ELF-1 (cell line): ENCODE results near the gene TEX261.
A peak's percentile ranks its signal among the peaks of the same experiment; 100 is the strongest.
"Not testable (repeated sequence)": the region's sequence is repeated elsewhere in the genome, so short reads cannot be mapped to it uniquely, and the experiment has no call there.

ENCODE experiments used
- DNase-seq: peaks from one replicate; pipeline ENCODE4 v3.0.0-alpha.2; 2016; ENCODE audit warnings: low read depth, low spot score

TEX261 gene

GRCh38 chr2:70994699-70995425 is at the start of gene TEX261:
Gene TEX261, minus strand, starts transcription at chr2:70994873. Its CDS starts 116 bp downstream, at chr2:70994757.
- DNase-seq: peak; percentile 92

GRCh38 chr2:71043531-71044407 is 49.1 kb upstream of the TEX261 start:
- no peak for DNase-seq

DNA sequence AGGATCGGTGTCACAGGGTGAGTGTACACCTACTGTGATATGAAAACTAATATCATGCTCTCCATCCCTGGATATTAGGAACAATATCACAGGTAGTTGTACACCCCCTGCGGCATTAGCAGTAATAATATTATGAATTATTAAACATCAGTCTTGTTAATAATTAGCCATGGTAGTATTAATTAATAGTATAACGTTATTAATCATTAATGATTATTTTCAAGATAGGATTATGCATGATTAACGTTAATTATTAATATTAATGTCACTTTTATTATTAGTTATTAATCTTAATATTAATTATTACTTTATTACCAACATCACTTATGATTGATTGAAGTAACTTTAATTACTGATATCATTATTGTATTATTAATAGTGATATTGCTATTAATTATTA is 47.6 kb upstream of the TEX261 start:
- DNase-seq: no peak

GRCh38 chr2:71036296-71036695 is 41.6 kb upstream of the TEX261 start:
- not testable (repeated sequence) for DNase-seq

DNA sequence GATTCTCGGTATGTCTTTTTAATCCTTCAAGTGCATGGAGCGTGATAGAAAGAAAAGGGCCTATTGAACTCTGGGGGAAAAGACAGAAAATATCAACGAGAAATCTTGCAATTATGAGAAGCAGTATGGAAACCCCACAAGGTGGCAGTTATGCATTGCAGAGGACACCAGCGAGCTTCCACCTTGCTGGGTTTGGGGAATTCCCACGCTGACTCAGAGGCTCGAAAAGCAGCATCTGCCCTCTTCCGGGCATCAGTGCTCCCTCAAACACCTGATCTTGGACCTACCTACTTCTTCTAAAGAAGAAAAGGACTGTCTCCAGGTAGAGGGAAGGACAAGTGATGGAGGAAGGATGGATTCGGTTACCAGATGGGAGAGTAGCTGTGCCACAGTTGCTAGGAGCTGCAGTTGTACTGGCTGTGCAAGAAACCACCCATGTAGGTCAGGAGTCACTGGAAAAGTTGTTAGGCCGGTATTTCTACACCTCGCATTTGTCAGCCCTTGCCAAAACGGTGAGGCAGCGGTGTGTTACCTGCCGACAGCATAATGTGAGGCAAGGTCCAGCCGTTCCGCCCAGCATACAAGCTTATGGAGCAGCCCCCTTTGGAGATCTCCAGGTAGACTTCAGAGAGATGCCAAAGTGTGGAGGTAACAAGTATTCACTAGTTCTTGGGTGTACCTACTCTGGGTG is 29.0 kb upstream of the TEX261 start:
- DNase-seq: peak; percentile 42

GRCh38 chr2:71021394-71021793 is 26.7 kb upstream of the TEX261 start:
- not testable (repeated sequence) for DNase-seq

DNA sequence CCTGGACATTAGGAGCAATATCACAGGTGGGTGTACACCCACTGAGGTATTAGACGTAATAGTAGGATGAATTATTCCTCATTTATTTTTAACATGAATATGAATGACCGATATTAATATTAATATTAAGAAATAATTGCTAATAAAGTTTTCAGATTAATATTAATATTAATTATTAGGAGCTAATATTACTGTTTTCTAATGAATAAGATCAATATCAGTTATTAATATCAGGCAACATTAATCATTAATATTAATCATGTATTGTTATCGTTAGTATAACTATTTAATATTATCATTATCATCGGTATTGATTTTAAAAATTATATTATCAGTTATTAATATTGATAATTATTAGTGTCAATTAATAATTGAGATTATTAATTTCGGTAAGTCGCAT is 25.3 kb upstream of the TEX261 start:
- not testable (repeated sequence) for DNase-seq

DNA sequence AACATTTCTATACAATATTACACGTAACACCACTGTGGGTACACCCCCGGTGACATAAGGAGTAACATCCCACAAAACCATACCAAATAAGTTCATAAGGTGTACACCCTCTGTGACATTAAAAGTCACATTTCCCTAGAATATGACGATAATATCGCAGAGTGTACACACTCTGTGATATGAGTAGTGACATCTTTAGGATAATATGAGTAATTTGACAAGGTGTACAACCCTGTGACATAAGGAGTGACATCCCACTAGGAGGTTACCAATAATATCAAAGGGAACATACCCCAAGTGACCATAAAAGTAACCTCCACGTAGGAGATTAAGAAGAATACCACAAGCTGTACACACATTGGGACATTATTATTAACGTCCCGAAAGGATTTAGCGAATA is 24.0 kb upstream of the TEX261 start:
- DNase-seq: no peak

DNA sequence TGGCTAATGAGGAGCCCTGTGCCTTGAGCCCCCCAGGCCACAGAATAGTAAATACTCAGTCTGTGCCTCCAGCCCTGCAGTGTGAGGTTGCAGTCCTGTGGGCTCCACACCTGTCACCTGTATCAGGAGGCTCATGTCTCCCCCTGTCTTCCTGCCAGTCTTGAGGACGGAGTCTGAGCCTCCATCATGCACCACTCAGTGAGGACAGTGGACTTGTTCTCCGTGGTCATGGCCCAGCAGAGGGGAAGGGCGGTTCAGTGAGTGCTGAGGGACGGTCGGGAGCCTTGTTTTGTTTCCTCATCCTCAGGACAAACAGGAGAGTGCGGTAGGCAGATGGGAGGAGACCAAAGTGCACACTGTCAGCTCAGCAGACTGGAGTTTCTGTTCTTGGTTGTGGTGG is 17.1 kb upstream of the TEX261 start:
- not testable (repeated sequence) for DNase-seq

GRCh38 chr2:71008342-71008741 is 13.7 kb upstream of the TEX261 start:
- no peak for DNase-seq

- DNase-seq: no peak
Measured at GRCh38 chr2:71006955-71007799, 12.5 kb upstream of the TEX261 start.

DNA sequence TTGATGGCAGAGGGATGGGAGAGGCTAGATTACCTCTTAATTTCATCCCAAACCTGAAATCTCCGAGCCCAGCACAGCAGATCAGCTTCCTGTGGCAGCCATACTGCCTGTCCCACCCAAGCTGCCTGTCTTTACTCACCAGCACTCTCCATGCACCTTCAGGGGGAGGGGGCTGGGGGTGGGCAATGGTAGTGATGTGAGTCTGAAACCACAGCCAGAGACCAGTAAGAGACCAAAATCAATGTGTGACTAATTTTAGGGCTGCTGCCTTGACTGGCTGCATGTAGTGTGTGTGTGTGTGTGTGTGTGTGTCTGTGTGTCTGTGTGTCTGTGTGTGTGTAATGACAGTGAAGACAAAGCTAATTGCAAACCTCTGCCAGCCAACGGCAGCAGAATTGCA is 11.7 kb upstream of the TEX261 start:
- no peak for DNase-seq

GRCh38 chr2:71005271-71006202 is 10.9 kb upstream of the TEX261 start:
- DNase-seq: peak; percentile 1

- peak; percentile 0 for DNase-seq
Measured at GRCh38 chr2:71004857-71005256, 10.2 kb upstream of the TEX261 start.

DNA sequence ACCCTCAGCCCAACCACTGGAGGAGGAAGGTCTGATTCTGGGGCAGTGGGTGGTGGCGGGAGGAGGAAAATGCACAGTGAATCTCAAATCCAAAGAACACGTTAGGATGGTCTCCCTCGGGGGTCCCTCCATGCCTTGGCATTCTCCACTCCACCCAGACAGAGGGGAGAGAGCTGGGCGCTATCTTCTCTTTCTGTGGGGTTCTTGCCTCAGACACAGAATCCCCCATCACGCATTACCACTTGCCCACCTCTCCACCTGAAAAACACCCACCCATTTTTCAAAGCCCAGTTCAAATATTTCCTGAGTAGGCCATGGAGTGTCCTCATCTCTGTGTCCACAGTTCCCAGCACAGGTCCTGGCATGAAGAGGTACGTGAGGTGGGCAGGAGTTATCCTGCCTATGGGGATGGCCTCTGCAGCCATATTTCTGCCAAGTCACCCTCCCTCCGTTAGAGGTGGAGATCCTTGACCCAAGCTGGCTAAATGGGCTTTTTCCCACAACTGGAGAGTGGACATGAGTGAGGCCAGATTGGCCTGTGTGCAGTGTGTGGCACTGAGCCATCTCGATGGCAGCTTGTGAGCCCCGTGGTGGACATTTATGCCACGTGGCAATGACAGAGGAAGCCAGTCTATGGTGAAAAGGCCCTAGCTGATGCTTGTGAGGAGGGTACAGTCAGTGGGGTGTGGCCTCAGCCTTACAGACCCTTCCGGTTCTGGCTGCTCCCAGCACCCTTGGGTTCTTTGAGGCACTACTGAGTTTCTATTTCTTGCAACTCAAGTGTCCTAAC is 9.5 kb upstream of the TEX261 start:
- DNase-seq: peak; percentile 0

- DNase-seq: peak; percentile 0
Measured at GRCh38 chr2:71003396-71003795, 8.7 kb upstream of the TEX261 start.

DNA sequence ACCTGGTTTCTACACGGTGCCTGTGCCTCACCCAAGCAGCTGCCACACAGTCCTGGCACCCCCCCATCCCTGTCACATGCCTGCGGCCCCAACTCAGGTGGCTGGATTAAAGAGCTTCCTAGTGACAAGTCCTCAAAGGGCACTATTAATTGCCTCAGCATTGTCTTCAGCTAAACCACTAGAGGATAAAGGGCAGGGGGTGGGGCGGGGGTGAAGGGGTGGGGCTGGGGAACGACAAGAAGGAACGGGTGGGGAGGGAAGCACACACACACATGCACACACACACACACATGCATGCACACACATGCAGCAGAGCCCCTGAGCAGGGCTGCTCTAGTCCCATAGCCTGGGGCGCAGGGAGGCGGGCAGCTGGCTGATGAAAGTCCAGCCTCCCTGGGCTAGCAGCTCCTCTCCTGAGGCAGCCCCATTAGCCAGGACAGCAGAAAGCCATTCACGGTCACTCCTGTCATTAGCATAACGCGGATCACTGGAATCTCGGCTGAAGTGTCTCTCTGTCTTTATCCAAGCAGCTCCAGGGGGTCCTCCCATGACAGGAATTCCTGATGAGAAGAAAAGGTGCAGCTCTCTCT is 7.4 kb upstream of the TEX261 start:
- DNase-seq: peak; percentile 96

DNA sequence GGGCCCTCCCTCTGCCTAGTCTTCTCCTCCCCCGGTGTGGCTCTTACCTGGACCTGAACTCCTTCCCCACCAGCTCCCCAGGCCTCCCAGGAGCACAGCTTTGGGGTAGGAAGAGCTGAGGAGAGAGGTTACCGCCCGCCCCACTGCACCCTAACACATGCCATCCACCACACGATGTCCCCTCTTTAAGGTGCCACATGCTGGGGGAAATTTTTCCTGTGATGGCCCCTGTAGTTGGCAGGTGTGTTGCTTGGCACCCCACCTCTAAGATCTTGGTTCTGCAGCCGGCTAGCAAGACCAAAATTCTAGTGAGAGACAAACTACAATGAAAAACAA is 6.9 kb upstream of the TEX261 start:
- no peak for DNase-seq
